HepG2 (cell line): ENCODE data around the gene TAF1B. TPM values are rescaled to one million over a fixed set of nuclear protein-coding genes. Genes with fewer than 3 reads are reported as not detected.

Experiments
- CBX1 ChIP-seq: IDR thresholded peaks from one replicate; pipeline ENCODE4 v1.6.1; 2016; ENCODE audit warnings: antibody characterized with exemption, low read depth
- FOXK1 ChIP-seq: sonication (generic); formaldehyde crosslinking; IDR thresholded peaks from 2 replicates; pipeline ENCODE4 v1.4.0; 2020; ENCODE audit warnings: low read depth, missing genetic modification reagents, borderline replicate concordance
- HDAC1 ChIP-seq: sonication (generic); formaldehyde crosslinking; IDR thresholded peaks from 2 replicates; pipeline ENCODE4 v1.5.1; 2020; ENCODE audit warnings: mild to moderate bottlenecking, missing genetic modification reagents
- JARID2 ChIP-seq: sonication (generic); formaldehyde crosslinking; IDR thresholded peaks from 2 replicates; pipeline ENCODE4 v1.8.1; 2023; ENCODE audit warnings: missing genetic modification reagents, inconsistent platforms; ENCODE audit not compliant: insufficient replicate concordance
- MED8 ChIP-seq: sonication (generic); formaldehyde crosslinking; IDR thresholded peaks from 2 replicates; pipeline ENCODE4 v1.8.1; 2023; ENCODE audit warnings: mild to moderate bottlenecking, missing genetic modification reagents; ENCODE audit not compliant: insufficient replicate concordance
- NFE2L1 ChIP-seq: sonication (generic); formaldehyde crosslinking; IDR thresholded peaks from 2 replicates; pipeline ENCODE4 v1.4.0; 2020; ENCODE audit warnings: missing genetic modification reagents, mild to moderate bottlenecking, borderline replicate concordance
- PHB2 ChIP-seq: fragments of 450-650 bp; IDR thresholded peaks from 2 replicates; pipeline ENCODE4 v1.6.1; 2018; ENCODE audit not compliant: partially characterized antibody
- REL ChIP-seq: sonication (generic); formaldehyde crosslinking; conservative IDR thresholded peaks from 2 replicates; pipeline ENCODE4 v1.8.0; 2022; ENCODE audit warnings: mild to moderate bottlenecking, missing genetic modification reagents, moderate library complexity
- ZBTB7A ChIP-seq: sonication (generic); formaldehyde crosslinking; IDR thresholded peaks from 2 replicates; pipeline ENCODE4 v1.8.0; 2022; ENCODE audit warnings: mild to moderate bottlenecking, missing genetic modification reagents
- ZNF530 ChIP-seq: sonication (generic); formaldehyde crosslinking; IDR thresholded peaks from 2 replicates; pipeline ENCODE4 v1.5.0; 2020; ENCODE audit warnings: low read depth, mild to moderate bottlenecking, missing genetic modification reagents
- ZNF577 ChIP-seq: sonication (generic); formaldehyde crosslinking; IDR thresholded peaks from 2 replicates; pipeline ENCODE4 v1.4.0; 2020; ENCODE audit warnings: mild to moderate bottlenecking, low read depth, missing genetic modification reagents, borderline replicate concordance
- ZNF788 ChIP-seq: sonication (generic); formaldehyde crosslinking; IDR thresholded peaks from 2 replicates; pipeline ENCODE4 v1.5.0; 2020; ENCODE audit warnings: mild to moderate bottlenecking, missing genetic modification reagents, borderline replicate concordance
- polyA plus RNA-seq, 8 experiments: library from polyadenylated mRNA; depleted of rRNA in 3 of 8; stranded (reverse) in 7 of 8; unstranded in 1 of 8; fragments of >200 nt; fragmentation: Illumina TruSeq in 4 of 8; extraction: Trizol in 4 of 8; gene quantifications; 2 replicates each; pipeline versions ENCODE4 v1.2.1 to v1.2.3, GENCODE V29; 2011 to 2016; ENCODE audit warnings: low read depth in 4 of 8, missing spikeins in 1 of 8, mixed read lengths in 1 of 8; ENCODE audit not compliant: insufficient read depth in 1 of 8
- total RNA-seq, 5 experiments: library from RNA; depleted of rRNA; stranded (reverse); fragments of >200 nt; fragmentation: Illumina TruSeq; extraction: Trizol; gene quantifications; 2 replicates each; pipeline ENCODE4 v1.2.3, GENCODE V29; 2016; ENCODE audit warnings: low read depth in 1 of 5
- TF ChIP-seq, protein P1 (sequence below): sonication (generic); formaldehyde crosslinking; IDR thresholded peaks from 2 replicates; pipeline ENCODE4 v1.8.0; 2022; ENCODE audit warnings: missing genetic modification reagents, mild to moderate bottlenecking, borderline replicate concordance
- TF ChIP-seq, protein P2 (sequence below): sonication (generic); formaldehyde crosslinking; IDR thresholded peaks from 2 replicates; pipeline ENCODE4 v1.5.1; 2020; ENCODE audit warnings: missing genetic modification reagents, mild to moderate bottlenecking, borderline replicate concordance
- TF ChIP-seq, protein P3 (sequence below): sonication (generic); formaldehyde crosslinking; IDR thresholded peaks from 2 replicates; pipeline ENCODE4 v1.4.0; 2020; ENCODE audit warnings: missing genetic modification reagents
- TF ChIP-seq, protein P4 (sequence below): sonication (generic); formaldehyde crosslinking; IDR thresholded peaks from 2 replicates; pipeline ENCODE4 v1.4.0; 2020; ENCODE audit warnings: mild to moderate bottlenecking, missing genetic modification reagents
- TF ChIP-seq, protein P5 (sequence below): IDR thresholded peaks from 2 replicates; pipeline ENCODE4 v1.6.1; 2016; ENCODE audit warnings: low read depth, borderline replicate concordance

TAF1B gene
- total and polyA plus RNA-seq, 2 of the 13 experiments (the other 11 are each of a cell fraction or from before 2014, with no cell fraction given) = 13.3 to 27.7 TPM

DNA sequence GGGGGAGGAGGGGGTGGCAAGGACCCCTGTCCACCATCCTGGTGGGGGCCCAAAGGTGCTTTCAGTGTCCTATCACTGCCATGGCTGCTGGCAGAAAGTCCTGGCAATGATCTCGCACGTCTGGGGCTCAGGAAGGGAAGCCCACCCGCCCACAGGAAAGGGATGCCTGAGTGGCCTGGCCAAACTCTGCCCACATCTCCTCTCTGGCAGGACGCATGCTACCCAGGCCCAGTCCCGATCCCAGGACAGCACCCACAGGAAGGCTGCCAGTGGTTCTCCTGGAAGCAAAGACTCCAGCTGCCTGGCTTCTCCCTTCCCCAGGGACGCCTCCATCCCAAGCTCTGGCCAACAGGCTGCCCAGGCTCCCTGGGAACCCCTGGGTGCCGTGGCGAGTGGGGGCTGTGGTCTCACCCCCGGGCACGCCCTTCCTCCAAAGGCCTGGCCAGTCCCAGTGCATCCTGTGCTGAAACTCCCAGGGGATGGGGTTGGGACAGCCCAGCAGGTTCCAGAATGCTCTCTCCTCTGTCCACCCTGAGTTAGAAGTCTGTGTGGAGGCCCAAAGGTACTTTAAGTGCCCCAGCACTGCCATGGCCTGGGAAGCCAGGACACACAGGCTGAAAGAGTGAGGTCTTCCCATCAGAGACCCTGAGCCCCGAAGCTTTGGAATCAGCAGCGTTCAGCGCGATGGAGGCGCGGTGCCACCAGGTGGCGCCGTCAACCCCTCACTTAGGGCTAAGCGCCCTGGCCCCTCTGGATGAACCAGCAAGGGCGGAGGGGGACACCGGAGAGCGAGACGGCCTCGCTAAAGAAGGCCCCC lies 29.8 kb upstream of the TAF1B start (continued):
- TF ChIP-seq, protein P1, sequence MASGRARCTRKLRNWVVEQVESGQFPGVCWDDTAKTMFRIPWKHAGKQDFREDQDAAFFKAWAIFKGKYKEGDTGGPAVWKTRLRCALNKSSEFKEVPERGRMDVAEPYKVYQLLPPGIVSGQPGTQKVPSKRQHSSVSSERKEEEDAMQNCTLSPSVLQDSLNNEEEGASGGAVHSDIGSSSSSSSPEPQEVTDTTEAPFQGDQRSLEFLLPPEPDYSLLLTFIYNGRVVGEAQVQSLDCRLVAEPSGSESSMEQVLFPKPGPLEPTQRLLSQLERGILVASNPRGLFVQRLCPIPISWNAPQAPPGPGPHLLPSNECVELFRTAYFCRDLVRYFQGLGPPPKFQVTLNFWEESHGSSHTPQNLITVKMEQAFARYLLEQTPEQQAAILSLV (CRISPR knock-in tag) = 0 out of 2 replicates have a peak, but pooled peaks have one; percentile 22
- TF ChIP-seq, protein P2, sequence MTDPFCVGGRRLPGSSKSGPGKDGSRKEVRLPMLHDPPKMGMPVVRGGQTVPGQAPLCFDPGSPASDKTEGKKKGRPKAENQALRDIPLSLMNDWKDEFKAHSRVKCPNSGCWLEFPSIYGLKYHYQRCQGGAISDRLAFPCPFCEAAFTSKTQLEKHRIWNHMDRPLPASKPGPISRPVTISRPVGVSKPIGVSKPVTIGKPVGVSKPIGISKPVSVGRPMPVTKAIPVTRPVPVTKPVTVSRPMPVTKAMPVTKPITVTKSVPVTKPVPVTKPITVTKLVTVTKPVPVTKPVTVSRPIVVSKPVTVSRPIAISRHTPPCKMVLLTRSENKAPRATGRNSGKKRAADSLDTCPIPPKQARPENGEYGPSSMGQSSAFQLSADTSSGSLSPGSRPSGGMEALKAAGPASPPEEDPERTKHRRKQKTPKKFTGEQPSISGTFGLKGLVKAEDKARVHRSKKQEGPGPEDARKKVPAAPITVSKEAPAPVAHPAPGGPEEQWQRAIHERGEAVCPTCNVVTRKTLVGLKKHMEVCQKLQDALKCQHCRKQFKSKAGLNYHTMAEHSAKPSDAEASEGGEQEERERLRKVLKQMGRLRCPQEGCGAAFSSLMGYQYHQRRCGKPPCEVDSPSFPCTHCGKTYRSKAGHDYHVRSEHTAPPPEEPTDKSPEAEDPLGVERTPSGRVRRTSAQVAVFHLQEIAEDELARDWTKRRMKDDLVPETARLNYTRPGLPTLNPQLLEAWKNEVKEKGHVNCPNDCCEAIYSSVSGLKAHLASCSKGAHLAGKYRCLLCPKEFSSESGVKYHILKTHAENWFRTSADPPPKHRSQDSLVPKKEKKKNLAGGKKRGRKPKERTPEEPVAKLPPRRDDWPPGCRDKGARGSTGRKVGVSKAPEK (CRISPR knock-in tag) = peak; percentile 91; the same call in 1 of the 2 replicates
- TF ChIP-seq PHB2 = no peak
- no peak for TF ChIP-seq NFE2L1 (CRISPR knock-in tag)
- no peak for TF ChIP-seq ZNF577
- no peak for TF ChIP-seq CBX1
- TF ChIP-seq ZNF788 = no peak
- TF ChIP-seq, protein P3, sequence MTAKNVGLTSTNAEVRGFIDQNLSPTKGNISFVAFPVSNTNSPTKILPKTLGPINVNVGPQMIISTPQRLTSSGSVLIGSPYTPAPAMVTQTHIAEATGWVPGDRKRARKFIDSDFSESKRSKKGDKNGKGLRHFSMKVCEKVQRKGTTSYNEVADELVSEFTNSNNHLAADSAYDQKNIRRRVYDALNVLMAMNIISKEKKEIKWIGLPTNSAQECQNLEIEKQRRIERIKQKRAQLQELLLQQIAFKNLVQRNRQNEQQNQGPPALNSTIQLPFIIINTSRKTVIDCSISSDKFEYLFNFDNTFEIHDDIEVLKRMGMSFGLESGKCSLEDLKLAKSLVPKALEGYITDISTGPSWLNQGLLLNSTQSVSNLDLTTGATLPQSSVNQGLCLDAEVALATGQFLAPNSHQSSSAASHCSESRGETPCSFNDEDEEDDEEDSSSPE (CRISPR knock-in tag) = 0 out of 2 replicates have a peak, but pooled peaks have one; percentile 37
- TF ChIP-seq, protein P4, sequence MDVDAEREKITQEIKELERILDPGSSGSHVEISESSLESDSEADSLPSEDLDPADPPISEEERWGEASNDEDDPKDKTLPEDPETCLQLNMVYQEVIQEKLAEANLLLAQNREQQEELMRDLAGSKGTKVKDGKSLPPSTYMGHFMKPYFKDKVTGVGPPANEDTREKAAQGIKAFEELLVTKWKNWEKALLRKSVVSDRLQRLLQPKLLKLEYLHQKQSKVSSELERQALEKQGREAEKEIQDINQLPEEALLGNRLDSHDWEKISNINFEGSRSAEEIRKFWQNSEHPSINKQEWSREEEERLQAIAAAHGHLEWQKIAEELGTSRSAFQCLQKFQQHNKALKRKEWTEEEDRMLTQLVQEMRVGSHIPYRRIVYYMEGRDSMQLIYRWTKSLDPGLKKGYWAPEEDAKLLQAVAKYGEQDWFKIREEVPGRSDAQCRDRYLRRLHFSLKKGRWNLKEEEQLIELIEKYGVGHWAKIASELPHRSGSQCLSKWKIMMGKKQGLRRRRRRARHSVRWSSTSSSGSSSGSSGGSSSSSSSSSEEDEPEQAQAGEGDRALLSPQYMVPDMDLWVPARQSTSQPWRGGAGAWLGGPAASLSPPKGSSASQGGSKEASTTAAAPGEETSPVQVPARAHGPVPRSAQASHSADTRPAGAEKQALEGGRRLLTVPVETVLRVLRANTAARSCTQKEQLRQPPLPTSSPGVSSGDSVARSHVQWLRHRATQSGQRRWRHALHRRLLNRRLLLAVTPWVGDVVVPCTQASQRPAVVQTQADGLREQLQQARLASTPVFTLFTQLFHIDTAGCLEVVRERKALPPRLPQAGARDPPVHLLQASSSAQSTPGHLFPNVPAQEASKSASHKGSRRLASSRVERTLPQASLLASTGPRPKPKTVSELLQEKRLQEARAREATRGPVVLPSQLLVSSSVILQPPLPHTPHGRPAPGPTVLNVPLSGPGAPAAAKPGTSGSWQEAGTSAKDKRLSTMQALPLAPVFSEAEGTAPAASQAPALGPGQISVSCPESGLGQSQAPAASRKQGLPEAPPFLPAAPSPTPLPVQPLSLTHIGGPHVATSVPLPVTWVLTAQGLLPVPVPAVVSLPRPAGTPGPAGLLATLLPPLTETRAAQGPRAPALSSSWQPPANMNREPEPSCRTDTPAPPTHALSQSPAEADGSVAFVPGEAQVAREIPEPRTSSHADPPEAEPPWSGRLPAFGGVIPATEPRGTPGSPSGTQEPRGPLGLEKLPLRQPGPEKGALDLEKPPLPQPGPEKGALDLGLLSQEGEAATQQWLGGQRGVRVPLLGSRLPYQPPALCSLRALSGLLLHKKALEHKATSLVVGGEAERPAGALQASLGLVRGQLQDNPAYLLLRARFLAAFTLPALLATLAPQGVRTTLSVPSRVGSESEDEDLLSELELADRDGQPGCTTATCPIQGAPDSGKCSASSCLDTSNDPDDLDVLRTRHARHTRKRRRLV (CRISPR knock-in tag) = no peak
- peak; percentile 75; the same call in 1 of the 2 replicates for TF ChIP-seq ZBTB7A (CRISPR knock-in tag)
- TF ChIP-seq REL = no peak
- TF ChIP-seq JARID2 = no peak
- TF ChIP-seq, protein P5, sequence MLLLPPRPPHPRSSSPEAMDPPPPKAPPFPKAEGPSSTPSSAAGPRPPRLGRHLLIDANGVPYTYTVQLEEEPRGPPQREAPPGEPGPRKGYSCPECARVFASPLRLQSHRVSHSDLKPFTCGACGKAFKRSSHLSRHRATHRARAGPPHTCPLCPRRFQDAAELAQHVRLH = peak; percentile 88; the same call in 1 of the 2 replicates
- TF ChIP-seq ZNF530 (CRISPR knock-in tag) = no peak
- no peak for TF ChIP-seq MED8 (CRISPR knock-in tag)
- no peak for TF ChIP-seq FOXK1 (CRISPR knock-in tag)
- TF ChIP-seq HDAC1 = no peak
